ENCODE measurements around the gene TXNRD1. TPM values are rescaled to one million over a fixed set of nuclear protein-coding genes. Genes with fewer than 3 reads are reported as not detected.
"Not testable (repeated sequence)": the region's sequence is repeated elsewhere in the genome, so short reads cannot be mapped to it uniquely, and the experiment has no call there.

TXNRD1 gene
- total RNA-seq, 1 experiment from 2014 or later: 327 TPM

DNA sequence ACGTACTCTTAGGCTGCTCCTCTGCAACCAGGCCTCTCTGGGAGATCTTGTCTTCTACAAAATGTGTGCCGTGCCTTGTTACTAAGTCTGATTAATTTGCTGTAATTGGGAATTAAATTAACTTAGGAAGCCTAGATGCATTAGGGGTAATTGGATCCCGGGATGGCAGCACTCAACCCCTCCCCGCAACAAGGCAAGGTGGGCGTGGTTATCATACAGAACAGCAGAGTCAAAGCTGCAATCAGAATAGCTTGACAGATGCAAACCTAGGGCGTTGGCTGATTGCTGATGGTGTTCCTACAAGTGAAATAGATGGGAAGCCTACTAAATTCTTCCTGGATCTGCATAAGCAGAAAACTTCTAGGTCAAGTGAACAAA is 43.0 kb upstream of the TXNRD1 start:
- H3K9ac ChIP-seq (ENCODE audit: low read length): no peak overlapping the region
- RAD21 ChIA-PET (ENCODE audit: low non-redundant PET in 1 of 2, low total read pairs in 2 of 2, uncharacterized antibody in 2 of 2, unreplicated experiment in 2 of 2): no interaction called here
- H3K9me2 ChIP-seq (ENCODE audit: insufficient read depth): no peaks in the 10 kb centered on the region
- no peak for DNase-seq (ENCODE audit: low read depth, low spot score)
- CTCF ChIA-PET: no interaction called here
- H3K27ac ChIP-seq (ENCODE audit: low read depth, low read length): no peak overlapping the region
- no peaks in the 10 kb centered on the region for H4K20me1 ChIP-seq (ENCODE audit: insufficient read depth)
- no peaks in the 10 kb centered on the region for H3K79me2 ChIP-seq (ENCODE audit: insufficient read depth, low read length)
- no peaks in the 10 kb centered on the region for H3K36me3 ChIP-seq (ENCODE audit: control insufficient read depth in 1 of 2, insufficient read depth in 2 of 2, low read length in 2 of 2)
- no peak overlapping the region for H3K4me3 ChIP-seq (replicated peaks in 1 of 2; ENCODE audit: low read depth in 1 of 2, low read length in 2 of 2)
- no peak for ATAC-seq
- H3K27me3 ChIP-seq (ENCODE audit: insufficient read depth, low read length): no peaks in the 10 kb centered on the region
- BruUV-seq (replicated peaks): no TSS peak
- POLR2A ChIA-PET: no interaction called here
- TF ChIP-seq POLR2AphosphoS5 (IDR thresholded peaks at IDR 0.05; ENCODE audit: low read depth, low read length): no peak
- TF ChIP-seq SIN3A (IDR thresholded peaks at IDR 0.05; ENCODE audit: low read depth): no peak
- TF ChIP-seq SRF (IDR thresholded peaks at IDR 0.05; ENCODE audit: low read depth): no peak
- TF ChIP-seq ELF1 (IDR thresholded peaks at IDR 0.05; ENCODE audit: borderline replicate concordance, low read depth): no peak
- TF ChIP-seq ZBTB33 (IDR thresholded peaks at IDR 0.05; ENCODE audit: extremely low read depth, insufficient replicate concordance, low read length): no peak
- TF ChIP-seq POLR2A (IDR thresholded peaks at IDR 0.05; ENCODE audit: borderline replicate concordance, extremely low read depth, insufficient read depth, insufficient read length): no peak
- TF ChIP-seq EZH2 (IDR thresholded peaks at IDR 0.05): no peak
- no peak for TF ChIP-seq TCF7L2 (IDR thresholded peaks at IDR 0.05; ENCODE audit: borderline replicate concordance, extremely low read depth, insufficient read depth, insufficient read length)
- intact Hi-C loops (cut with micrococcal nuclease): no loop called here
- no peaks in the 10 kb centered on the region for H3K9me3 ChIP-seq (ENCODE audit: control insufficient read depth in 1 of 2, insufficient read depth in 1 of 2, low read depth in 1 of 2, low read length in 2 of 2)
- no peak overlapping the region for H2AFZ ChIP-seq (ENCODE audit: low read depth, low read length, poor library complexity, severe bottlenecking)
- H3K4me2 ChIP-seq (ENCODE audit: low read length): no peak overlapping the region
- peaks cover 8 to 12% of the 10 kb centered on the region in 2 experiments; a peak in 3 of 4 replicates for H3K4me1 ChIP-seq (ENCODE audit: control insufficient read depth in 1 of 2, insufficient read depth in 2 of 2, low read length in 2 of 2)

- H3K9me2 ChIP-seq (ENCODE audit: insufficient read depth); H3K79me2 ChIP-seq (ENCODE audit: insufficient read depth, low read length); H3K9me3 ChIP-seq (ENCODE audit: control insufficient read depth in 1 of 2, insufficient read depth in 1 of 2, low read depth in 1 of 2, low read length in 2 of 2); ATAC-seq; RAD21 ChIA-PET (ENCODE audit: low non-redundant PET in 1 of 2, low total read pairs in 2 of 2, uncharacterized antibody in 2 of 2, unreplicated experiment in 2 of 2); CTCF ChIA-PET; H3K36me3 ChIP-seq (ENCODE audit: control insufficient read depth in 1 of 2, insufficient read depth in 2 of 2, low read length in 2 of 2); H4K20me1 ChIP-seq (ENCODE audit: insufficient read depth); BruUV-seq (replicated peaks); H2AFZ ChIP-seq (ENCODE audit: low read depth, low read length, poor library complexity, severe bottlenecking); H3K27ac ChIP-seq (ENCODE audit: low read depth, low read length); H3K27me3 ChIP-seq (ENCODE audit: insufficient read depth, low read length); H3K9ac ChIP-seq (ENCODE audit: low read length); H3K4me3 ChIP-seq (replicated peaks in 1 of 2; ENCODE audit: low read depth in 1 of 2, low read length in 2 of 2); intact Hi-C loops (cut with micrococcal nuclease); DNase-seq (ENCODE audit: low read depth, low spot score); POLR2A ChIA-PET; H3K4me2 ChIP-seq (ENCODE audit: low read length): not testable (repeated sequence)
- H3K4me1 ChIP-seq (ENCODE audit: control insufficient read depth in 1 of 2, insufficient read depth in 2 of 2, low read length in 2 of 2): peaks cover 16 to 19% of the 10 kb centered on the region in 2 experiments; a peak in 3 of 4 replicates
Observed at GRCh38 chr12:104173804-104174203, 41.8 kb upstream of the TXNRD1 start.
